Natural killer cell (primary cell): ENCODE results near the gene GNLY. TPM values are rescaled to one million over a fixed set of nuclear protein-coding genes. Genes with fewer than 3 reads are reported as not detected.

Source experiments
- ATAC-seq, 3 donors: fragments of 150-1000 bp in 2 of 3; fragments of 200-7000 bp in 1 of 3; cut with Tn5 transposase; 1 replicate in 1 of 3; 2 replicates in 2 of 3; pipeline ENCODE4 v1.10.0; 2021; ENCODE audit warnings: mild to moderate bottlenecking in 2 of 3, moderate library complexity in 2 of 3
- DNase-seq, 2 donors: peaks; one replicate each; pipeline versions ENCODE4 v3.0.0 to v3.0.0-alpha.2; 2013 to 2021; ENCODE audit warnings: mixed read lengths in 1 of 2
- H3K27ac ChIP-seq: one replicate; pipeline ENCODE4 v1.5.1; 2013; ENCODE audit warnings: mild to moderate bottlenecking, low read length
- H3K27me3 ChIP-seq: one replicate; pipeline ENCODE4 v1.6.1; 2013; ENCODE audit warnings: low read length; ENCODE audit not compliant: control insufficient read depth, insufficient read depth
- H3K36me3 ChIP-seq: one replicate; pipeline ENCODE4 v1.6.1; 2013; ENCODE audit warnings: low read length; ENCODE audit not compliant: control insufficient read depth, insufficient read depth
- H3K4me1 ChIP-seq: one replicate; pipeline ENCODE4 v1.6.1; 2013; ENCODE audit warnings: low read length; ENCODE audit not compliant: control insufficient read depth, insufficient read depth
- H3K4me3 ChIP-seq: one replicate; pipeline ENCODE4 v1.5.1; 2013; ENCODE audit warnings: low read length
- H3K9me3 ChIP-seq: one replicate; pipeline ENCODE4 v1.6.1; 2013; ENCODE audit warnings: low read length; ENCODE audit not compliant: control insufficient read depth, insufficient read depth
- H3K27ac Mint-ChIP-seq, 2 donors: one replicate each; pipeline ENCODE4 v1.8.0; 2022; ENCODE audit warnings: mild to moderate bottlenecking in 2 of 2, mixed read lengths in 2 of 2, moderate library complexity in 1 of 2
- H3K27me3 Mint-ChIP-seq, 2 donors: one replicate each; pipeline ENCODE4 v1.8.0; 2022; ENCODE audit warnings: low read depth in 2 of 2, mixed read lengths in 2 of 2
- H3K36me3 Mint-ChIP-seq: one replicate; pipeline ENCODE4 v1.8.0; 2022; ENCODE audit warnings: mixed read lengths
- H3K4me1 Mint-ChIP-seq, 2 donors: one replicate each; pipeline ENCODE4 v1.8.0; 2022; ENCODE audit warnings: mixed read lengths in 2 of 2
- H3K4me3 Mint-ChIP-seq: one replicate; pipeline ENCODE4 v1.8.0; 2022; ENCODE audit warnings: mild to moderate bottlenecking, moderate library complexity, mixed read lengths
- H3K9me3 Mint-ChIP-seq, 2 donors: one replicate each; pipeline ENCODE4 v1.8.0; 2022; ENCODE audit warnings: mixed read lengths in 2 of 2
- WGBS: methylation state at CpG from one replicate; pipeline ENCODE4 v1.1.7; 2013; ENCODE audit warnings: missing lambda C conversion rate; ENCODE audit not compliant: insufficient coverage; 5-methylcytosine and 5-hydroxymethylcytosine counted together
- intact Hi-C: fragments of 100-400 bp; cut with micrococcal nuclease; formaldehyde crosslinking; loops from one replicate; pipeline ENCODE4 v1.14.2; 2022
- total RNA-seq, 4 donors: library from RNA; stranded (reverse); fragments of 120-200 nt in 1 of 4; gene quantifications; one replicate each; pipeline versions ENCODE4 v1.2.3 to v1.2.4, GENCODE V29; 2013 to 2022
- TF ChIP-seq, protein P1 (sequence below): fragments of 200-600 bp; IDR thresholded peaks from one replicate; pipeline ENCODE4 v1.8.0; 2022; ENCODE audit warnings: antibody characterized with exemption

The GNLY gene
- total RNA-seq, 3 donors from 2014 or later (not counting 1 experiment from before 2014, with no cell fraction given), result 4,938 to 8,199 (median 6,542) TPM

GRCh38 chr2:85690932-85691331, 3.2 kb upstream of the GNLY start:
- Histone ChIP-seq H3K27ac (peak overlapping the region; percentile 31), H3K36me3 (peaks cover 13% of the 10 kb centered on the region), H3K4me3 (no peak overlapping the region), H3K27me3 (no peaks in the 10 kb centered on the region), H3K4me1 (peaks cover 45% of the 10 kb centered on the region), H3K9me3 (no peaks in the 10 kb centered on the region)
- intact Hi-C loops, result loop anchor here (5.0 kb wide), 2 partner anchors 196 to 346 kb away; partner anchors contain the start of gene ST3GAL5
- no peaks in the 10 kb centered on the region for H3K36me3 Mint-ChIP-seq
- H3K4me3 Mint-ChIP-seq, result peak overlapping the region; percentile 22
- peak overlapping the region; percentile 95 to 96 for H3K27ac Mint-ChIP-seq
- TF ChIP-seq, protein P1, sequence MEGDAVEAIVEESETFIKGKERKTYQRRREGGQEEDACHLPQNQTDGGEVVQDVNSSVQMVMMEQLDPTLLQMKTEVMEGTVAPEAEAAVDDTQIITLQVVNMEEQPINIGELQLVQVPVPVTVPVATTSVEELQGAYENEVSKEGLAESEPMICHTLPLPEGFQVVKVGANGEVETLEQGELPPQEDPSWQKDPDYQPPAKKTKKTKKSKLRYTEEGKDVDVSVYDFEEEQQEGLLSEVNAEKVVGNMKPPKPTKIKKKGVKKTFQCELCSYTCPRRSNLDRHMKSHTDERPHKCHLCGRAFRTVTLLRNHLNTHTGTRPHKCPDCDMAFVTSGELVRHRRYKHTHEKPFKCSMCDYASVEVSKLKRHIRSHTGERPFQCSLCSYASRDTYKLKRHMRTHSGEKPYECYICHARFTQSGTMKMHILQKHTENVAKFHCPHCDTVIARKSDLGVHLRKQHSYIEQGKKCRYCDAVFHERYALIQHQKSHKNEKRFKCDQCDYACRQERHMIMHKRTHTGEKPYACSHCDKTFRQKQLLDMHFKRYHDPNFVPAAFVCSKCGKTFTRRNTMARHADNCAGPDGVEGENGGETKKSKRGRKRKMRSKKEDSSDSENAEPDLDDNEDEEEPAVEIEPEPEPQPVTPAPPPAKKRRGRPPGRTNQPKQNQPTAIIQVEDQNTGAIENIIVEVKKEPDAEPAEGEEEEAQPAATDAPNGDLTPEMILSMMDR, result no peak
- H3K9me3 Mint-ChIP-seq, result no peaks in the 10 kb centered on the region
- H3K4me1 Mint-ChIP-seq, result peaks cover 42 to 48% of the 10 kb centered on the region in 2 donors
- 92% methylated on average over 2 of the region's 4 CpGs for WGBS
- ATAC-seq, result no peak
- no peaks in the 10 kb centered on the region for H3K27me3 Mint-ChIP-seq
- no peak for DNase-seq

GRCh38 chr2:85692039-85692645, 2.0 kb upstream of the GNLY start:
- H3K4me1 Mint-ChIP-seq, result peaks cover 52 to 58% of the 10 kb centered on the region in 2 donors
- TF ChIP-seq, protein P1, result no peak
- H3K27ac ChIP-seq, result peak overlapping the region; percentile 85

DNA sequence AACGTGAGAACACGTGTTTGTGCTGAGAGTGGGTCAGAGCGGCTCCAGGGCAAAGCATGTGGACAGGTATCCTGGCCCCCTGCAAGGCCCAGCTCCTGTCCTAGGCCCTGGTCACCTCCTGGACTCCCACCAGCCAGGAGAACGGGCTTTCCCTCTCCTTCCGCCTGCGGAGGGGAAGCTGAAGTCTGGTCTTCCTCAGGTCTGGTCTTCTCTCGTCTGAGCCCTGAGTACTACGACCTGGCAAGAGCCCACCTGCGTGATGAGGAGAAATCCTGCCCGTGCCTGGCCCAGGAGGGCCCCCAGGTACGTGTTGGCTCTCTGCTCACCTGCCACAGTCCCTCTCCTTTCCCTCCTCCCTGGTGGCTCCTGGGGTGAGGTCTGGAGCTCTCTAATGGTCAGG, 963 bp downstream of the GNLY start:
- DNase-seq (no peak), ATAC-seq (no peak)
- Mint-ChIP-seq H3K4me1 (peaks cover 79 to 84% of the 10 kb centered on the region in 2 donors), H3K36me3 (peaks cover 14% of the 10 kb centered on the region), H3K27ac (peak overlapping the region; percentile 95 to 96), H3K9me3 (no peaks in the 10 kb centered on the region), H3K27me3 (no peaks in the 10 kb centered on the region), H3K4me3 (peak overlapping the region; percentile 97)
- Histone ChIP-seq H3K4me1 (peaks cover 73% of the 10 kb centered on the region), H3K9me3 (no peaks in the 10 kb centered on the region), H3K4me3 (peak overlapping the region; percentile 76), H3K27ac (peak overlapping the region; percentile 85), H3K36me3 (peaks cover 50% of the 10 kb centered on the region), H3K27me3 (no peaks in the 10 kb centered on the region)
- WGBS, result 50% methylated on average over 11 of the region's 11 CpGs
- TF ChIP-seq, protein P1, result no peak
- intact Hi-C loops, result loop anchor here (2.0 kb wide), 1 partner anchor 14 kb away; no protein-coding TSS in a partner anchor

More at GRCh38 chr2:85692039-85692645, 2.0 kb upstream of the GNLY start:
- no peaks in the 10 kb centered on the region for H3K27me3 Mint-ChIP-seq
- H3K4me1 ChIP-seq, result peaks cover 51% of the 10 kb centered on the region
- intact Hi-C loops, result loop anchor here (2.0 to 5.0 kb wide), 3 partner anchors 161 to 345 kb away; partner anchors contain the start of gene ST3GAL5
- ATAC-seq (peak; percentile 7 to 46 (median 19)), DNase-seq (peak in 1 of 2 donors; percentile 18)
- H3K27me3 ChIP-seq, result no peaks in the 10 kb centered on the region
- H3K36me3 Mint-ChIP-seq, result no peaks in the 10 kb centered on the region
- peak overlapping the region; percentile 10 for H3K4me3 ChIP-seq
- H3K9me3 ChIP-seq, result no peaks in the 10 kb centered on the region
- H3K4me3 Mint-ChIP-seq, result peak overlapping the region; percentile 97
- WGBS, result 36% methylated on average over 5 of the region's 5 CpGs
- peaks cover 25% of the 10 kb centered on the region for H3K36me3 ChIP-seq
- no peaks in the 10 kb centered on the region for H3K9me3 Mint-ChIP-seq
- peak overlapping the region; percentile 95 to 96 for H3K27ac Mint-ChIP-seq
